ENCODE results near the gene AK1. TPM values are rescaled to one million over a fixed set of nuclear protein-coding genes. Genes with fewer than 3 reads are reported as not detected.
"Not testable (repeated sequence)": the region's sequence is repeated elsewhere in the genome, so short reads cannot be mapped to it uniquely, and the experiment has no call there.

Gene AK1
- polyA plus RNA-seq, 3 donors = 44.0 to 46.4 (median 44.7) TPM

GRCh38 chr9:127870887-127871286, 6.6 kb downstream of the AK1 start:
- DNase-seq = no peak

GRCh38 chr9:127870153-127870491, 7.4 kb downstream of the AK1 start:
- not testable (repeated sequence) for DNase-seq

- DNase-seq = peak; percentile 73
Measured at GRCh38 chr9:127869310-127870152, 7.9 kb downstream of the AK1 start.

GRCh38 chr9:127868278-127868902, 9.1 kb downstream of the AK1 start:
- no peak for DNase-seq

GRCh38 chr9:127867356-127868277, 9.9 kb downstream of the AK1 start:
- no peak for DNase-seq

GRCh38 chr9:127866535-127866934, 10.9 kb downstream of the AK1 start:
- DNase-seq = no peak

- no peak for DNase-seq
Measured at GRCh38 chr9:127865645-127866464, 11.6 kb downstream of the AK1 start.

GRCh38 chr9:127863191-127863621, 14.3 kb downstream of the AK1 start:
- no peak for DNase-seq

- no peak for DNase-seq
Measured at GRCh38 chr9:127862075-127863011, 15.1 kb downstream of the AK1 start.

- no peak for DNase-seq
Measured at GRCh38 chr9:127860779-127861178, 16.7 kb downstream of the AK1 start.

GRCh38 chr9:127860260-127860659, 17.2 kb downstream of the AK1 start:
- no peak for DNase-seq

GRCh38 chr9:127858041-127858512, 19.4 kb downstream of the AK1 start:
- DNase-seq = no peak

GRCh38 chr9:127857278-127857677, 20.2 kb downstream of the AK1 start:
- no peak for DNase-seq

- no peak for DNase-seq
Measured at GRCh38 chr9:127856729-127857116, 20.8 kb downstream of the AK1 start.

- no peak for DNase-seq
Measured at GRCh38 chr9:127856094-127856728, 21.3 kb downstream of the AK1 start.

- no peak for DNase-seq
Measured at GRCh38 chr9:127855522-127855921, 22.0 kb downstream of the AK1 start.

GRCh38 chr9:127854960-127855359, 22.5 kb downstream of the AK1 start:
- DNase-seq = no peak

GRCh38 chr9:127854184-127854806, 23.2 kb downstream of the AK1 start, which contains the start of gene ENG:
Gene ENG (minus strand): TSS chr9:127854658. CDS start chr9:127854355, 303 bp downstream.
- no peak for DNase-seq

Measured in renal pelvis (tissue), 4 donors.